ENCODE data around the gene ST6GALNAC3.
"Not testable (repeated sequence)": the region's sequence is repeated elsewhere in the genome, so short reads cannot be mapped to it uniquely, and the experiment has no call there.

Gene ST6GALNAC3

GRCh38 chr1:76121850-76122249 is 47.3 kb downstream of the ST6GALNAC3 start:
- Histone ChIP-seq H2AFZ (ENCODE audit: low read depth) (no peak overlapping the region), H3K4me1 (ENCODE audit: low read depth, poor library complexity, severe bottlenecking) (no peaks in the 10 kb centered on the region), H4K20me1 (ENCODE audit: insufficient read depth) (no peaks in the 10 kb centered on the region), H3K36me3 (ENCODE audit: insufficient read depth) (no peaks in the 10 kb centered on the region), H3K4me3 (IDR thresholded peaks at IDR 0.05; ENCODE audit: insufficient read depth, low read depth, low read length) (no peak overlapping the region), H3K27me3 (ENCODE audit: insufficient read depth, low read depth) (no peaks in the 10 kb centered on the region), H3K4me2 (no peak overlapping the region), H3K9ac (no peak overlapping the region), H3K27ac (no peak overlapping the region), H3K79me2 (ENCODE audit: insufficient read depth, low read depth) (no peaks in the 10 kb centered on the region)
- no peak for TF ChIP-seq CTCF (conservative IDR thresholded peaks at IDR 0.05; ENCODE audit: low read depth, low read length)

- H3K4me2 ChIP-seq: no peak overlapping the region
- no peak overlapping the region for H3K27ac ChIP-seq
- H4K20me1 ChIP-seq (ENCODE audit: insufficient read depth): no peaks in the 10 kb centered on the region
- H3K9ac ChIP-seq: no peak overlapping the region
- H2AFZ ChIP-seq (ENCODE audit: low read depth): no peak overlapping the region
- H3K27me3 ChIP-seq (ENCODE audit: insufficient read depth, low read depth): no peaks in the 10 kb centered on the region
- TF ChIP-seq CTCF (conservative IDR thresholded peaks at IDR 0.05; ENCODE audit: low read depth, low read length): no peak
- H3K4me3 ChIP-seq (IDR thresholded peaks at IDR 0.05; ENCODE audit: insufficient read depth, low read depth, low read length): no peak overlapping the region
- no peaks in the 10 kb centered on the region for H3K36me3 ChIP-seq (ENCODE audit: insufficient read depth)
- no peaks in the 10 kb centered on the region for H3K79me2 ChIP-seq (ENCODE audit: insufficient read depth, low read depth)
- H3K4me1 ChIP-seq (ENCODE audit: low read depth, poor library complexity, severe bottlenecking): no peaks in the 10 kb centered on the region
These were observed 47.7 kb downstream of the ST6GALNAC3 start for GRCh38 chr1:76122271-76122670.

DNA sequence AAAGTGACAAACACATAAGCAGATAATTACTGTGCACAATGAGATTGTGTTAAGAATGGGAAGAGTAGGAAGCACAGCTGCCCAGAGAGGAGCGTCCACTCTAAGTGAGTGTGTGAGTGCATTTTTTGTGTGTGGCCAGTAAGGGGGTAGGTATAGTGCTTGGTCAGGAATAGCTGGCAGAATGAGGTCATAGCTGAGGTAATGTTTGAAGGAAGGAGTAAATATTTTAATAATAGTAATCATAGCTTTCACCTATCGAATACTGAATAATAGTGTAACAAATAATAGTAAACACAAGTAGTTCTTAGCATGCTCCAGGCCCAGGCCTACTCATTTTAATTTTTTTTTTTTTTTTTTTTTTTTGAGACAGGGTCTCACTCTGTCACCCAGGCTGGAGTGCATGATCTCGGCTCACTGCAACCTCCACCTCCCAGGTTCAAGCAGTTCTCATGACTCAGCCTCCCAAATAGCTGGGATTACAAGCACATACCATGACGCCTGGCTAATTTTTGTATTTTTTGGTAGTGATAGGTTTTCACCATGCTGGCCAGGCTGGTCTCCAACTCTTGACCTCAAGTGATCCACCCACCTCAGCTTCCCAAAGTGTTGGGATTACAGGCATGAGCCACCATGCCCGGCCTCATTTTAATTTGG is 49.0 kb downstream of the ST6GALNAC3 start:
- H3K79me2 ChIP-seq (ENCODE audit: insufficient read depth, low read depth); H3K27ac ChIP-seq; H3K4me3 ChIP-seq (IDR thresholded peaks at IDR 0.05; ENCODE audit: insufficient read depth, low read depth, low read length); H3K36me3 ChIP-seq (ENCODE audit: insufficient read depth); H3K4me1 ChIP-seq (ENCODE audit: low read depth, poor library complexity, severe bottlenecking); H4K20me1 ChIP-seq (ENCODE audit: insufficient read depth); H3K27me3 ChIP-seq (ENCODE audit: insufficient read depth, low read depth); H3K9ac ChIP-seq; H2AFZ ChIP-seq (ENCODE audit: low read depth); H3K4me2 ChIP-seq: not testable (repeated sequence)

DNA sequence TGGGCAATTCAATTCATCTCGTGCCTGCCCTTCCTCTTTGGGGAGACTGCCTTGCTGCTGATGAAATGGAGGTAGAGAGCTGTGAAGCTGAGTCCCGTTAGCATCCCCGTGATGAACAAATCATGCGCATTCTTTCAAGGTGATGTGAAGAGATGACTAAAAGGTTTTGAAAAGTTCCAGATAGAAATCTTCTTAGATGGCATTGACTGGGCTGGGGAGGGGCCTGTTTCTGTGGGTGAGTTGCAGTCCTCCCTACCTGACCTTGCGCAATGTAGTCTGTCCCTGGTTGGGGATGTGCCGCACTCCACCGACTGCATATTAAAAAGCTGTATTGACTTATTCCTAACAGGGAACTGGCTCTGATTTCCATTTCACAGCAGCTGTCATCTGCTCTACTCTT is 49.6 kb downstream of the ST6GALNAC3 start:
- no peaks in the 10 kb centered on the region for H3K4me1 ChIP-seq (ENCODE audit: low read depth, poor library complexity, severe bottlenecking)
- TF ChIP-seq CTCF (conservative IDR thresholded peaks at IDR 0.05; ENCODE audit: low read depth, low read length): no peak
- H2AFZ ChIP-seq (ENCODE audit: low read depth): no peak overlapping the region
- no peak overlapping the region for H3K4me3 ChIP-seq (IDR thresholded peaks at IDR 0.05; ENCODE audit: insufficient read depth, low read depth, low read length)
- H3K27me3 ChIP-seq (ENCODE audit: insufficient read depth, low read depth): no peaks in the 10 kb centered on the region
- H4K20me1 ChIP-seq (ENCODE audit: insufficient read depth): no peaks in the 10 kb centered on the region
- no peak overlapping the region for H3K9ac ChIP-seq
- no peaks in the 10 kb centered on the region for H3K79me2 ChIP-seq (ENCODE audit: insufficient read depth, low read depth)
- H3K27ac ChIP-seq: no peak overlapping the region
- no peaks in the 10 kb centered on the region for H3K36me3 ChIP-seq (ENCODE audit: insufficient read depth)
- no peak overlapping the region for H3K4me2 ChIP-seq

- Histone ChIP-seq H3K4me1 (ENCODE audit: low read depth, poor library complexity, severe bottlenecking) (no peaks in the 10 kb centered on the region), H2AFZ (ENCODE audit: low read depth) (no peak overlapping the region), H3K4me3 (IDR thresholded peaks at IDR 0.05; ENCODE audit: insufficient read depth, low read depth, low read length) (no peak overlapping the region), H3K4me2 (no peak overlapping the region), H3K27ac (no peak overlapping the region), H3K27me3 (ENCODE audit: insufficient read depth, low read depth) (no peaks in the 10 kb centered on the region), H4K20me1 (ENCODE audit: insufficient read depth) (no peaks in the 10 kb centered on the region), H3K79me2 (ENCODE audit: insufficient read depth, low read depth) (no peaks in the 10 kb centered on the region), H3K9ac (no peak overlapping the region), H3K36me3 (ENCODE audit: insufficient read depth) (no peaks in the 10 kb centered on the region)
- TF ChIP-seq CTCF (conservative IDR thresholded peaks at IDR 0.05; ENCODE audit: low read depth, low read length): no peak
These were observed 51.1 kb downstream of the ST6GALNAC3 start for GRCh38 chr1:76125473-76126219.

Data from KMS-11 (cell line).